ENCODE measurements around the gene BCL2L15.

Gene BCL2L15

GRCh38 chr1:113916974-113917373 is 29.6 kb upstream of the BCL2L15 start:
- Histone ChIP-seq H2BK120ac (ENCODE audit: low read depth, low read length) (no peak overlapping the region), H4K5ac (ENCODE audit: low read length) (no peak overlapping the region), H3K36me3 (ENCODE audit: control insufficient read depth, insufficient read depth, low read length) (no peaks in the 10 kb centered on the region), H3K4me2 (ENCODE audit: low read length) (no peak overlapping the region), H3K27ac (ENCODE audit: low read depth, low read length) (no peak overlapping the region), H3K27me3 (ENCODE audit: insufficient read depth, low read length, poor library complexity) (no peaks in the 10 kb centered on the region), H3K56ac (ENCODE audit: low read length) (no peak overlapping the region), H3K18ac (ENCODE audit: low read length) (no peak overlapping the region), H4K8ac (ENCODE audit: low read depth, low read length) (no peak overlapping the region), H2AK5ac (ENCODE audit: low read length) (no peak overlapping the region), H3K9ac (ENCODE audit: low read length) (no peak overlapping the region), H2BK15ac (replicated peaks; ENCODE audit: low read depth) (no peak overlapping the region), H3K79me1 (ENCODE audit: low read length) (no peaks in the 10 kb centered on the region), H3K4ac (ENCODE audit: low read depth, low read length) (no peak overlapping the region), H3K4me3 (ENCODE audit: low read length) (no peak overlapping the region), H3K23ac (ENCODE audit: low read length) (no peak overlapping the region), H3K79me2 (ENCODE audit: control insufficient read depth, insufficient read depth, low read length) (no peaks in the 10 kb centered on the region), H2BK5ac (ENCODE audit: low read length) (no peak overlapping the region), H3K4me1 (ENCODE audit: control insufficient read depth, low read depth, low read length) (no peaks in the 10 kb centered on the region)
- WGBS (ENCODE audit: extremely low coverage, insufficient coverage, low lambda C conversion rate) = no CpG with 5 or more reads among the region's 5 CpGs
- no peak for DNase-seq

GRCh38 chr1:113913887-113914664 is 26.7 kb upstream of the BCL2L15 start:
- Histone ChIP-seq H3K56ac (ENCODE audit: low read length) (no peak overlapping the region), H3K79me2 (ENCODE audit: control insufficient read depth, insufficient read depth, low read length) (no peaks in the 10 kb centered on the region), H3K36me3 (ENCODE audit: control insufficient read depth, insufficient read depth, low read length) (no peaks in the 10 kb centered on the region), H3K23ac (ENCODE audit: low read length) (no peak overlapping the region), H2AK5ac (ENCODE audit: low read length) (no peak overlapping the region), H3K9ac (ENCODE audit: low read length) (no peak overlapping the region), H4K8ac (ENCODE audit: low read depth, low read length) (no peak overlapping the region), H3K27ac (ENCODE audit: low read depth, low read length) (no peak overlapping the region), H2BK15ac (replicated peaks; ENCODE audit: low read depth) (no peak overlapping the region), H2BK5ac (ENCODE audit: low read length) (no peak overlapping the region), H2BK120ac (ENCODE audit: low read depth, low read length) (no peak overlapping the region), H3K79me1 (ENCODE audit: low read length) (no peaks in the 10 kb centered on the region), H3K18ac (ENCODE audit: low read length) (no peak overlapping the region), H4K5ac (ENCODE audit: low read length) (no peak overlapping the region), H3K4me1 (ENCODE audit: control insufficient read depth, low read depth, low read length) (no peaks in the 10 kb centered on the region), H3K27me3 (ENCODE audit: insufficient read depth, low read length, poor library complexity) (no peaks in the 10 kb centered on the region), H3K4me3 (ENCODE audit: low read length) (no peak overlapping the region), H3K4me2 (ENCODE audit: low read length) (no peak overlapping the region), H3K4ac (ENCODE audit: low read depth, low read length) (no peak overlapping the region)
- WGBS (ENCODE audit: extremely low coverage, insufficient coverage, low lambda C conversion rate) = no CpG with 5 or more reads among the region's 5 CpGs
- no peak for DNase-seq

- no peak overlapping the region for H3K4ac ChIP-seq (ENCODE audit: low read depth, low read length)
- no CpG with 5 or more reads among the region's 3 CpGs for WGBS (ENCODE audit: extremely low coverage, insufficient coverage, low lambda C conversion rate)
- H3K56ac ChIP-seq (ENCODE audit: low read length) = no peak overlapping the region
- H2BK15ac ChIP-seq (replicated peaks; ENCODE audit: low read depth) = no peak overlapping the region
- no peak overlapping the region for H3K4me3 ChIP-seq (ENCODE audit: low read length)
- no peak overlapping the region for H2BK5ac ChIP-seq (ENCODE audit: low read length)
- H3K79me2 ChIP-seq (ENCODE audit: control insufficient read depth, insufficient read depth, low read length) = no peaks in the 10 kb centered on the region
- H3K18ac ChIP-seq (ENCODE audit: low read length) = no peak overlapping the region
- no peak overlapping the region for H2BK120ac ChIP-seq (ENCODE audit: low read depth, low read length)
- H3K79me1 ChIP-seq (ENCODE audit: low read length) = no peaks in the 10 kb centered on the region
- H3K36me3 ChIP-seq (ENCODE audit: control insufficient read depth, insufficient read depth, low read length) = peaks cover 2% of the 10 kb centered on the region
- no peak overlapping the region for H3K23ac ChIP-seq (ENCODE audit: low read length)
- no peak for DNase-seq
- H4K8ac ChIP-seq (ENCODE audit: low read depth, low read length) = no peak overlapping the region
- no peaks in the 10 kb centered on the region for H3K27me3 ChIP-seq (ENCODE audit: insufficient read depth, low read length, poor library complexity)
- no peak overlapping the region for H3K9ac ChIP-seq (ENCODE audit: low read length)
- H4K5ac ChIP-seq (ENCODE audit: low read length) = no peak overlapping the region
- H3K4me1 ChIP-seq (ENCODE audit: control insufficient read depth, low read depth, low read length) = no peaks in the 10 kb centered on the region
- H2AK5ac ChIP-seq (ENCODE audit: low read length) = no peak overlapping the region
- H3K4me2 ChIP-seq (ENCODE audit: low read length) = no peak overlapping the region
- no peak overlapping the region for H3K27ac ChIP-seq (ENCODE audit: low read depth, low read length)
These were observed 25.9 kb upstream of the BCL2L15 start for GRCh38 chr1:113913312-113913668.

- Histone ChIP-seq H2BK15ac (replicated peaks; ENCODE audit: low read depth) (no peak overlapping the region), H3K79me1 (ENCODE audit: low read length) (no peaks in the 10 kb centered on the region), H2BK5ac (ENCODE audit: low read length) (no peak overlapping the region), H3K9ac (ENCODE audit: low read length) (no peak overlapping the region), H3K23ac (ENCODE audit: low read length) (no peak overlapping the region), H3K4me1 (ENCODE audit: control insufficient read depth, low read depth, low read length) (no peaks in the 10 kb centered on the region), H3K4me3 (ENCODE audit: low read length) (no peak overlapping the region), H4K5ac (ENCODE audit: low read length) (no peak overlapping the region), H2BK120ac (ENCODE audit: low read depth, low read length) (no peak overlapping the region), H3K79me2 (ENCODE audit: control insufficient read depth, insufficient read depth, low read length) (no peaks in the 10 kb centered on the region), H3K27me3 (ENCODE audit: insufficient read depth, low read length, poor library complexity) (no peaks in the 10 kb centered on the region), H3K36me3 (ENCODE audit: control insufficient read depth, insufficient read depth, low read length) (peaks cover 2% of the 10 kb centered on the region), H2AK5ac (ENCODE audit: low read length) (no peak overlapping the region), H3K18ac (ENCODE audit: low read length) (no peak overlapping the region), H3K4ac (ENCODE audit: low read depth, low read length) (no peak overlapping the region), H3K27ac (ENCODE audit: low read depth, low read length) (no peak overlapping the region), H3K4me2 (ENCODE audit: low read length) (no peak overlapping the region), H4K8ac (ENCODE audit: low read depth, low read length) (no peak overlapping the region), H3K56ac (ENCODE audit: low read length) (no peak overlapping the region)
- WGBS (ENCODE audit: extremely low coverage, insufficient coverage, low lambda C conversion rate) = no CpG with 5 or more reads among the region's 6 CpGs
- DNase-seq = no peak
These were observed 25.4 kb upstream of the BCL2L15 start for GRCh38 chr1:113912594-113913311.

- Histone ChIP-seq H3K4ac (ENCODE audit: low read depth, low read length) (peak overlapping the region; percentile 64), H3K9ac (ENCODE audit: low read length) (peak overlapping the region; percentile 98), H3K36me3 (ENCODE audit: control insufficient read depth, insufficient read depth, low read length) (peaks cover 2% of the 10 kb centered on the region), H3K4me1 (ENCODE audit: control insufficient read depth, low read depth, low read length) (peaks cover 2% of the 10 kb centered on the region), H3K27ac (ENCODE audit: low read depth, low read length) (peak overlapping the region; percentile 65), H3K18ac (ENCODE audit: low read length) (peak overlapping the region; percentile 64), H2BK15ac (replicated peaks; ENCODE audit: low read depth) (no peak overlapping the region), H2BK5ac (ENCODE audit: low read length) (peak overlapping the region; percentile 73), H3K79me2 (ENCODE audit: control insufficient read depth, insufficient read depth, low read length) (peaks cover 2% of the 10 kb centered on the region), H4K8ac (ENCODE audit: low read depth, low read length) (no peak overlapping the region), H3K56ac (ENCODE audit: low read length) (peak overlapping the region; percentile 87), H2BK120ac (ENCODE audit: low read depth, low read length) (no peak overlapping the region), H3K27me3 (ENCODE audit: insufficient read depth, low read length, poor library complexity) (no peaks in the 10 kb centered on the region), H3K4me3 (ENCODE audit: low read length) (peak overlapping the region; percentile 98), H4K5ac (ENCODE audit: low read length) (no peak overlapping the region), H3K4me2 (ENCODE audit: low read length) (peak overlapping the region; percentile 78), H3K79me1 (ENCODE audit: low read length) (peaks cover 5% of the 10 kb centered on the region), H2AK5ac (ENCODE audit: low read length) (no peak overlapping the region), H3K23ac (ENCODE audit: low read length) (no peak overlapping the region)
- WGBS (ENCODE audit: extremely low coverage, insufficient coverage, low lambda C conversion rate) = no CpG with 5 or more reads among the region's 17 CpGs
- DNase-seq = peak; percentile 84
These were observed 18.1 kb upstream of the BCL2L15 start for GRCh38 chr1:113905435-113905861.

Data from mesendoderm (in vitro differentiated cells).